HepG2 (cell line): Measurements from ENCODE around the gene SIRPA. TPM values are rescaled to one million over a fixed set of nuclear protein-coding genes. Genes with fewer than 3 reads are reported as not detected.

Experiments used
- ATAC-seq: fragments of 200-7000 bp; cut with Tn5 transposase; 3 replicates; pipeline ENCODE4 v1.9.1; 2020; ENCODE audit warnings: mild to moderate bottlenecking, moderate library complexity
- BruUV-seq: library from RNA; stranded (reverse); fragments of 400-500 nt; replicated peaks from 2 replicates; lab custom pipeline; 2021; lab: Mats Ljungman, UMichigan
- CTCF ChIA-PET: fragments of 300-600 bp; formaldehyde crosslinking; extraction: SDS; loops from one replicate; lab custom pipeline; 2021; ENCODE audit warnings: low total read pairs, inconsistent platforms, low intra/inter-chr PET ratio; lab: Yijun Ruan, JAX
- POLR2A ChIA-PET: fragments of 350-600 bp; sonication (Branson Sonifier 250); formaldehyde crosslinking; loops from one replicate; lab custom pipeline; 2020; ENCODE audit warnings: antibody characterized with exemption, inconsistent platforms; lab: Yijun Ruan, JAX
- DNase-seq: peaks from one replicate; pipeline ENCODE4 v3.0.0-alpha.2; 2015; ENCODE audit warnings: low spot score
- FAIRE-seq: peaks from 3 replicates; lab custom pipeline; 2011; peaks lifted over from hg19 to GRCh38; lab: Jason Lieb, UNC
- H2AFZ ChIP-seq: one replicate; pipeline ENCODE4 v1.6.1; 2011; ENCODE audit warnings: low read length, inconsistent platforms
- H3K27ac ChIP-seq: fragments of 300-600 bp; 3 replicates; pipeline ENCODE4 v1.8.0; 2011; ENCODE audit warnings: mixed run types, mild to moderate bottlenecking, mixed read lengths, low read length, inconsistent platforms; ENCODE audit not compliant: insufficient read depth; ENCODE audit errors: extremely low read length
- H3K27me3 ChIP-seq, 2 experiments: fragments of 200-600 bp in 1 of 2; 2 replicates in 1 of 2; 3 replicates in 1 of 2; pipeline versions ENCODE4 v1.6.0 to v1.8.0; 2011; ENCODE audit warnings: low read length in 2 of 2, mild to moderate bottlenecking in 2 of 2, moderate library complexity in 2 of 2, inconsistent platforms in 1 of 2; ENCODE audit not compliant: insufficient read depth in 2 of 2, control insufficient read depth in 1 of 2
- H3K36me3 ChIP-seq, 2 experiments: fragments of 200-600 bp in 1 of 2; replicated peaks in 1 of 2; 2 replicates in 1 of 2; 3 replicates in 1 of 2; pipeline versions ENCODE4 v1.5.1 to v1.8.0; 2011; ENCODE audit warnings: low read length in 2 of 2, inconsistent platforms in 1 of 2; ENCODE audit not compliant: insufficient read depth in 2 of 2, control insufficient read depth in 1 of 2
- H3K4me1 ChIP-seq: 2 replicates; pipeline ENCODE4 v1.5.1; 2012; ENCODE audit warnings: low read length, inconsistent platforms; ENCODE audit not compliant: insufficient read depth
- H3K4me2 ChIP-seq: 2 replicates; pipeline ENCODE4 v1.6.0; 2011; ENCODE audit warnings: low read depth, low read length, inconsistent platforms
- H3K4me3 ChIP-seq, 3 experiments: fragments of 200-600 bp in 1 of 3; sonication (generic), shearing (Covaris generic) in 1 of 3; replicated peaks in 1 of 3; 2 replicates each; pipeline ENCODE4 v1.5.1; 2011 to 2016; ENCODE audit warnings: low read length in 3 of 3, inconsistent platforms in 2 of 3, low read depth in 2 of 3, mild to moderate bottlenecking in 2 of 3, control low read depth in 1 of 3, mixed read lengths in 1 of 3; ENCODE audit not compliant: insufficient read depth in 1 of 3
- H3K79me2 ChIP-seq: one replicate; pipeline ENCODE4 v1.6.1; 2011; ENCODE audit warnings: low read length, inconsistent platforms; ENCODE audit not compliant: insufficient read depth
- H3K9ac ChIP-seq: 2 replicates; pipeline ENCODE4 v1.6.0; 2011; ENCODE audit warnings: mild to moderate bottlenecking, low read depth, low read length, inconsistent platforms; ENCODE audit not compliant: insufficient read depth
- H3K9me3 ChIP-seq: 2 replicates; pipeline ENCODE4 v1.5.1; 2012; ENCODE audit warnings: mild to moderate bottlenecking, low read length
- H4K20me1 ChIP-seq: 2 replicates; pipeline ENCODE4 v1.6.0; 2011; ENCODE audit warnings: inconsistent platforms, mild to moderate bottlenecking, low read length, moderate library complexity; ENCODE audit not compliant: insufficient read depth
- ATAD3A ChIP-seq: sonication (generic); formaldehyde crosslinking; IDR thresholded peaks from 2 replicates; pipeline ENCODE4 v1.4.0; 2020; ENCODE audit warnings: missing genetic modification reagents
- GTF2F1 ChIP-seq: fragments of 150-350 bp; IDR thresholded peaks from 2 replicates; pipeline ENCODE4 v1.6.1; 2014; ENCODE audit warnings: low read length
- HNRNPK ChIP-seq: fragments of 200-400 bp; formaldehyde crosslinking; IDR thresholded peaks from 2 replicates; pipeline ENCODE4 v1.6.1; 2018; ENCODE audit warnings: low read length, low read depth, moderate library complexity, mild to moderate bottlenecking; ENCODE audit not compliant: poor library complexity, severe bottlenecking
- KDM1A ChIP-seq: IDR thresholded peaks from 2 replicates; pipeline ENCODE4 v1.6.1; 2016; ENCODE audit warnings: missing compliant biosample characterization
- KDM5A ChIP-seq: fragments of 200-600 bp; sonication (generic); IDR thresholded peaks from 2 replicates; pipeline ENCODE4 v1.7.0; 2018; ENCODE audit warnings: antibody characterized with exemption, mild to moderate bottlenecking, low read length, borderline replicate concordance
- MXD1 ChIP-seq: sonication (generic); formaldehyde crosslinking; IDR thresholded peaks from 2 replicates; pipeline ENCODE4 v1.4.0; 2020; ENCODE audit warnings: mild to moderate bottlenecking, missing genetic modification reagents
- RBM39 ChIP-seq: fragments of 200-400 bp; formaldehyde crosslinking; IDR thresholded peaks from one replicate; pipeline ENCODE4 v1.6.1; 2018; ENCODE audit warnings: antibody characterized with exemption, mild to moderate bottlenecking, low read depth, low read length; ENCODE audit not compliant: poor library complexity, severe bottlenecking
- TFDP2 ChIP-seq: sonication (generic); formaldehyde crosslinking; IDR thresholded peaks from 2 replicates; pipeline ENCODE4 v1.4.0; 2020; ENCODE audit warnings: missing genetic modification reagents
- ZKSCAN1 ChIP-seq: fragments of 150-350 bp; IDR thresholded peaks from 2 replicates; pipeline ENCODE4 v1.6.1; 2014; ENCODE audit warnings: low read length
- ZNF296 ChIP-seq: sonication (generic); formaldehyde crosslinking; conservative IDR thresholded peaks from 2 replicates; pipeline ENCODE4 v1.5.0; 2020; ENCODE audit warnings: mild to moderate bottlenecking, missing genetic modification reagents
- ZNF432 ChIP-seq: sonication (generic); formaldehyde crosslinking; IDR thresholded peaks from 2 replicates; pipeline ENCODE4 v1.5.0; 2020; ENCODE audit warnings: missing genetic modification reagents, mild to moderate bottlenecking, borderline replicate concordance
- ZNF574 ChIP-seq: sonication (generic); formaldehyde crosslinking; IDR thresholded peaks from 2 replicates; pipeline ENCODE4 v1.4.0; 2020; ENCODE audit warnings: missing genetic modification reagents
- ZNF639 ChIP-seq: conservative IDR thresholded peaks from 2 replicates; pipeline ENCODE4 v1.6.1; 2018; ENCODE audit warnings: missing genetic modification reagents
- ZNF768 ChIP-seq: sonication (generic); formaldehyde crosslinking; IDR thresholded peaks from 2 replicates; pipeline ENCODE4 v1.4.0; 2020; ENCODE audit warnings: missing genetic modification reagents
- ZNF841 ChIP-seq: sonication (generic); formaldehyde crosslinking; IDR thresholded peaks from 2 replicates; pipeline ENCODE4 v1.8.1; 2023; ENCODE audit warnings: missing genetic modification reagents, borderline replicate concordance
- WGBS: methylation state at CpG from one replicate; pipeline ENCODE4 v1.1.6; 2017; ENCODE audit warnings: low lambda C conversion rate; 5-methylcytosine and 5-hydroxymethylcytosine counted together
- in situ Hi-C: cut with HindIII; loops from 2 replicates; pipeline ENCODE4 v1.10.0; 2017; ENCODE audit warnings: low pct_unique_long_range_greater_than_20kb; ENCODE audit not compliant: extremely low pct_ligation_motif_present
- intact Hi-C: fragments of 100-400 bp; cut with micrococcal nuclease; formaldehyde crosslinking; loops from one replicate; pipeline ENCODE4 v1.10.0; 2022; ENCODE audit not compliant: unreplicated experiment
- polyA plus RNA-seq, 8 experiments: library from polyadenylated mRNA; depleted of rRNA in 3 of 8; stranded (reverse) in 7 of 8; unstranded in 1 of 8; fragments of >200 nt; fragmentation: Illumina TruSeq in 4 of 8; extraction: Trizol in 4 of 8; gene quantifications; 2 replicates each; pipeline versions ENCODE4 v1.2.1 to v1.2.3, GENCODE V29; 2011 to 2016; ENCODE audit warnings: low read depth in 4 of 8, missing spikeins in 1 of 8, mixed read lengths in 1 of 8; ENCODE audit not compliant: insufficient read depth in 1 of 8
- total RNA-seq, 5 experiments: library from RNA; depleted of rRNA; stranded (reverse); fragments of >200 nt; fragmentation: Illumina TruSeq; extraction: Trizol; gene quantifications; 2 replicates each; pipeline ENCODE4 v1.2.3, GENCODE V29; 2016; ENCODE audit warnings: low read depth in 1 of 5

Gene SIRPA
- total and polyA plus RNA-seq, 2 of the 13 experiments (the other 11 are each of a cell fraction or from before 2014, with no cell fraction given) = 7.2 to 17.6 TPM

GRCh38 chr20:1915725-1916124 lies 20.5 kb downstream of the SIRPA start:
- 76% methylated on average over 3 of the region's 3 CpGs for WGBS
- no peak for ATAC-seq
- Histone ChIP-seq H3K4me1 (peaks cover 13% of the 10 kb centered on the region), H3K9ac (no peak overlapping the region), H3K36me3 (peaks cover 2 to 15% of the 10 kb centered on the region in 2 experiments; a peak in 2 of 5 replicates), H3K9me3 (no peaks in the 10 kb centered on the region), H3K4me3 (no peak overlapping the region), H3K79me2 (no peaks in the 10 kb centered on the region), H4K20me1 (no peaks in the 10 kb centered on the region), H3K4me2 (no peak overlapping the region), H3K27ac (no peak overlapping the region), H3K27me3 (no peaks in the 10 kb centered on the region), H2AFZ (no peak overlapping the region)
- no TSS peak for BruUV-seq
- no peak for FAIRE-seq
- in situ Hi-C loops (no loop called here), intact Hi-C loops (no loop called here)
- CTCF ChIA-PET = no interaction called here
- POLR2A ChIA-PET = no interaction called here
- no peak for DNase-seq
- no peak for TF ChIP-seq ZNF296
- no peak for TF ChIP-seq HNRNPK
- no peak for TF ChIP-seq ZNF768 (CRISPR knock-in tag)
- no peak for TF ChIP-seq ZNF432 (CRISPR knock-in tag)
- no peak for TF ChIP-seq RBM39
- no peak for TF ChIP-seq MXD1 (CRISPR knock-in tag)
- no peak for TF ChIP-seq ZNF639 (CRISPR knock-in tag)
- no peak for TF ChIP-seq ATAD3A
- TF ChIP-seq TFDP2 (CRISPR knock-in tag) = no peak
- no peak for TF ChIP-seq ZKSCAN1
- no peak for TF ChIP-seq GTF2F1
- TF ChIP-seq ZNF841 (CRISPR knock-in tag) = no peak
- TF ChIP-seq ZNF574 = no peak
- no peak for TF ChIP-seq KDM5A
- TF ChIP-seq KDM1A (CRISPR knock-in tag) = no peak
